Measurements from ENCODE around the gene VPS13C.

GRCh38 chr15:62066663-62067447, 6.6 kb upstream of the VPS13C start, which contains the start of gene C2CD4A:
- TF ChIP-seq CTCF (IDR thresholded peaks at IDR 0.05) (peak; percentile 16; the same call in 1 of the 2 replicates), POLR2AphosphoS5 (IDR thresholded peaks at IDR 0.05; ENCODE audit: low read depth, low read length) (no peak), REST (IDR thresholded peaks at IDR 0.05; ENCODE audit: insufficient read depth in 1 of 2, low read depth in 2 of 2, low read length in 1 of 2) (peak; percentile 82)
